Testis (tissue), 2 donors: ENCODE measurements around the gene BTK.

Source experiments
- CTCF ChIP-seq, 3 experiments: fragments of 450-650 bp in 2 of 3; fragments of 200-600 bp in 1 of 3; sonication (generic) in 1 of 3; IDR thresholded peaks; one replicate each; pipeline ENCODE4 v1.5.1; 2016 to 2019; ENCODE audit warnings: antibody characterized with exemption in 3 of 3, mild to moderate bottlenecking in 2 of 3, moderate library complexity in 1 of 3
- POLR2A ChIP-seq: fragments of 450-650 bp; IDR thresholded peaks from one replicate; pipeline ENCODE4 v1.6.1; 2017; ENCODE audit warnings: antibody characterized with exemption, mild to moderate bottlenecking, moderate library complexity

GRCh38 chrX:101399825-101400224, 13.8 kb upstream of the BTK start:
- TF ChIP-seq CTCF (IDR thresholded peaks at IDR 0.05) (no peak), POLR2A (no peak)
